Activated CD8-positive, alpha-beta T cell treated with anti-CD3 and anti-CD28 coated beads for 36 hours (primary cell): ENCODE measurements around the gene NUBP2. TPM values are rescaled to one million over a fixed set of nuclear protein-coding genes. Genes with fewer than 3 reads are reported as not detected.
A peak's percentile ranks its signal among the peaks of the same experiment; 100 is the strongest.

ENCODE experiments used
- ATAC-seq: fragments of 200-7000 bp; cut with Tn5 transposase; one replicate; pipeline ENCODE4 v1.10.0; 2021; ENCODE audit warnings: mild to moderate bottlenecking, moderate library complexity
- CTCF ChIA-PET: fragments of 350-600 bp; sonication (Branson Sonifier 250); formaldehyde crosslinking; loops from one replicate; lab custom pipeline; 2021; ENCODE audit warnings: antibody characterized with exemption; lab: Charles Lee
- POLR2A ChIA-PET: fragments of 350-600 bp; sonication (Branson Sonifier 250); formaldehyde crosslinking; loops from one replicate; lab custom pipeline; 2021; ENCODE audit warnings: antibody characterized with exemption; lab: Charles Lee
- DNase-seq: peaks from one replicate; pipeline ENCODE4 v3.0.0-alpha.2; 2020
- H3K27ac Mint-ChIP-seq: one replicate; pipeline ENCODE4 v1.8.0; 2021; ENCODE audit warnings: mild to moderate bottlenecking, mixed read lengths
- H3K27me3 Mint-ChIP-seq: one replicate; pipeline ENCODE4 v1.8.0; 2021; ENCODE audit warnings: mixed read lengths
- H3K36me3 Mint-ChIP-seq: one replicate; pipeline ENCODE4 v1.8.0; 2021; ENCODE audit warnings: low read depth, mixed read lengths
- H3K4me1 Mint-ChIP-seq: one replicate; pipeline ENCODE4 v1.8.0; 2021; ENCODE audit warnings: low read depth, mixed read lengths
- H3K4me3 Mint-ChIP-seq: one replicate; pipeline ENCODE4 v1.8.0; 2021; ENCODE audit warnings: mild to moderate bottlenecking, moderate library complexity, mixed read lengths
- H3K9me3 Mint-ChIP-seq: one replicate; pipeline ENCODE4 v1.8.0; 2021; ENCODE audit warnings: mixed read lengths
- CTCF ChIP-seq: fragments of 200-600 bp; IDR thresholded peaks from one replicate; pipeline ENCODE4 v1.8.0; 2022; ENCODE audit warnings: antibody characterized with exemption, mild to moderate bottlenecking
- intact Hi-C: fragments of 100-400 bp; cut with micrococcal nuclease; formaldehyde crosslinking; loops from one replicate; pipeline ENCODE4 v1.10.0; 2022
- total RNA-seq, 2 experiments: library from RNA; stranded (reverse); gene quantifications; one replicate each; pipeline ENCODE4 v1.2.3, GENCODE V29; 2021

NUBP2 gene
- total RNA-seq, 2 experiments from 2014 or later, result 43.5 to 45.0 TPM

GRCh38 chr16:1781758-1782407, 877 bp upstream of the NUBP2 start:
- H3K4me1 Mint-ChIP-seq, result peaks cover 27% of the 10 kb centered on the region
- no peaks in the 10 kb centered on the region for H3K27me3 Mint-ChIP-seq
- peaks cover 2% of the 10 kb centered on the region for H3K36me3 Mint-ChIP-seq
- H3K9me3 Mint-ChIP-seq, result no peaks in the 10 kb centered on the region
- POLR2A ChIA-PET, result interaction anchor here (0.5 to 3.1 kb wide), 12 partner anchors 7 to 373 kb away, joined by 3 to 18 read pairs (median 4); partner anchors contain the start of genes EME2, FAHD1, HAGH and MRPS34
- CTCF ChIA-PET, result interaction anchor here (0.9 to 5.3 kb wide), 12 partner anchors 8 to 148 kb away, joined by 3 to 36 read pairs (median 4); partner anchors contain the start of genes EME2, FAHD1, HAGH and MAPK8IP3
- peak overlapping the region; percentile 69 for H3K27ac Mint-ChIP-seq
- TF ChIP-seq CTCF, result peak; percentile 14
- DNase-seq, result peak; percentile 48
- H3K4me3 Mint-ChIP-seq, result peak overlapping the region; percentile 93
- ATAC-seq, result no peak
- intact Hi-C loops, result loop anchor here (1.0 kb wide), 1 partner anchor 11 kb away; the partner anchor contains the start of gene NME3

GRCh38 chr16:1784977-1785845, 2.5 kb downstream of the NUBP2 start:
- no peak for DNase-seq
- H3K4me3 Mint-ChIP-seq, result peak overlapping the region; percentile 52
- no peak for ATAC-seq
- CTCF ChIA-PET, result interaction anchor here (1.4 to 5.3 kb wide), 2 partner anchors 14 to 144 kb away, joined by 3 to 36 read pairs; partner anchors contain the start of genes EME2, MRPS34 and NME3
- intact Hi-C loops, result no loop called here
- peaks cover 27% of the 10 kb centered on the region for H3K4me1 Mint-ChIP-seq
- no peak for TF ChIP-seq CTCF
- no peak overlapping the region for H3K27ac Mint-ChIP-seq
- H3K27me3 Mint-ChIP-seq, result no peaks in the 10 kb centered on the region
- POLR2A ChIA-PET, result interaction anchor here (1.3 kb wide), 1 partner anchor 13 kb away, joined by 6 read pairs; the partner anchor contains the start of gene EME2
- no peaks in the 10 kb centered on the region for H3K9me3 Mint-ChIP-seq
- peaks cover 7% of the 10 kb centered on the region for H3K36me3 Mint-ChIP-seq

- H3K4me3 Mint-ChIP-seq, result no peak overlapping the region
- POLR2A ChIA-PET, result no interaction called here
- intact Hi-C loops, result no loop called here
Measured at GRCh38 chr16:1785846-1786170, 3.0 kb downstream of the NUBP2 start.

GRCh38 chr16:1786242-1787055, 3.7 kb downstream of the NUBP2 start:
- CTCF ChIA-PET, result no interaction called here
- no peaks in the 10 kb centered on the region for H3K27me3 Mint-ChIP-seq
- intact Hi-C loops, result no loop called here
- H3K36me3 Mint-ChIP-seq, result peaks cover 7% of the 10 kb centered on the region
- H3K4me3 Mint-ChIP-seq, result no peak overlapping the region
- H3K4me1 Mint-ChIP-seq, result peaks cover 21% of the 10 kb centered on the region
- TF ChIP-seq CTCF, result no peak
- POLR2A ChIA-PET, result no interaction called here
- no peaks in the 10 kb centered on the region for H3K9me3 Mint-ChIP-seq
- DNase-seq (no peak), ATAC-seq (no peak)
- no peak overlapping the region for H3K27ac Mint-ChIP-seq

More at GRCh38 chr16:1785846-1786170, 3.0 kb downstream of the NUBP2 start:
- Mint-ChIP-seq H3K27me3 (no peaks in the 10 kb centered on the region), H3K4me1 (peaks cover 27% of the 10 kb centered on the region), H3K36me3 (peaks cover 7% of the 10 kb centered on the region), H3K9me3 (no peaks in the 10 kb centered on the region), H3K27ac (no peak overlapping the region)
- TF ChIP-seq CTCF, result no peak
- CTCF ChIA-PET, result no interaction called here
- no peak for DNase-seq
- ATAC-seq, result no peak
